SK-N-SH (cell line): ENCODE data around the gene ZNF626.
A peak's percentile ranks its signal among the peaks of the same experiment; 100 is the strongest.

Experiments
- EZH2phosphoT487 ChIP-seq: fragments of 200-600 bp; sonication (generic); IDR thresholded peaks from 2 replicates; pipeline ENCODE4 v1.6.1; 2017; ENCODE audit warnings: low read depth, mixed run types, mild to moderate bottlenecking, antibody characterized with exemption, moderate library complexity, borderline replicate concordance
- MAX ChIP-seq: IDR thresholded peaks from 2 replicates; pipeline ENCODE4 v1.4.0; 2012; ENCODE audit warnings: low read depth
- NRF1 ChIP-seq: IDR thresholded peaks from 2 replicates; pipeline ENCODE4 v1.6.1; 2012; ENCODE audit warnings: low read depth, mild to moderate bottlenecking, low read length
- POLR2AphosphoS5 ChIP-seq: IDR thresholded peaks from 2 replicates; pipeline ENCODE4 v1.6.1; 2012; ENCODE audit warnings: low read depth, low read length
- RAD21 ChIP-seq: IDR thresholded peaks from 2 replicates; pipeline ENCODE4 v1.6.1; 2012; ENCODE audit warnings: mild to moderate bottlenecking, low read length
- RFX5 ChIP-seq: IDR thresholded peaks from 2 replicates; pipeline ENCODE4 v1.6.1; 2012; ENCODE audit warnings: mild to moderate bottlenecking, improper control_type of control experiment, low read length
- YY1 ChIP-seq: IDR thresholded peaks from 2 replicates; pipeline ENCODE4 v1.4.0; 2012; ENCODE audit warnings: low read depth, mild to moderate bottlenecking
- ZBTB33 ChIP-seq: IDR thresholded peaks from 2 replicates; pipeline ENCODE4 v1.4.0; 2012; ENCODE audit warnings: low read depth, borderline replicate concordance
- TF ChIP-seq, protein P1 (sequence below): fragments of 200-600 bp; sonication (generic); IDR thresholded peaks from 2 replicates; pipeline ENCODE4 v1.6.1; 2017; ENCODE audit warnings: antibody characterized with exemption, mild to moderate bottlenecking, moderate library complexity

DNA sequence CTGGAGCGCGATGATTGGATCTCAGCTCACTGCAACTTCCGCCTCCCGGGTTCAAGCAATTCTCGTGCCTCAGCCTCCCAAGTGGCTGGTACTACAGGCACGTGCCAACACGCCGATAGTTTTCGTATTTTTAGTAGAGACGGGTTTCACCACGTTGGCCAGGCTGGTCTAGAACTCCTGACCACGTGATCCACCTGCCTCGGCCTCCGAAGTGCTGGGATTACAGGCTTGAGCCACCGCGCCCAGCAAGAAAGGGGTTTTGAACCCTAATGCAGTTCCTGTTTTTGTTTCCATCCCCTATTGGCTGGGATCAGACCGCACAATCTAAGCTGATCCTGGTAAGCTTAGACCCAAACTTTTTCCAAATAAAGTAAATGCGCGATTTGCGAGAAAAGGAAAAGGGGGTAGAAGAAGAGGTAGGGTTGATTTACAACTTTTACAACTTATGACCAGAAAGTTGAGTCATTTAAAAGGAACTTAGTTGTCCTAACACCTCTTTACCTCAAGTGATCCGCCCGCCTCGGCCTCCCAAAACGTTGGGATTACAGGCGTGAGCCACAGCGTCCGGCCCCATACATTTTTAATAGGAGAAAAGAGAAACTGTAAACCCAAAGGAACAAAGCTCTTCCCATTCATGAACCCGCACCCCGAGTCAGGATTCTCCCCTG is 764 bp downstream of the ZNF626 start:
- TF ChIP-seq YY1 (no peak), ZBTB33 (no peak), POLR2AphosphoS5 (no peak), EZH2phosphoT487 (no peak), MAX (peak; percentile 39; the same call in 1 of the 2 replicates), RAD21 (no peak), RFX5 (no peak), NRF1 (no peak)
- TF ChIP-seq, protein P1, sequence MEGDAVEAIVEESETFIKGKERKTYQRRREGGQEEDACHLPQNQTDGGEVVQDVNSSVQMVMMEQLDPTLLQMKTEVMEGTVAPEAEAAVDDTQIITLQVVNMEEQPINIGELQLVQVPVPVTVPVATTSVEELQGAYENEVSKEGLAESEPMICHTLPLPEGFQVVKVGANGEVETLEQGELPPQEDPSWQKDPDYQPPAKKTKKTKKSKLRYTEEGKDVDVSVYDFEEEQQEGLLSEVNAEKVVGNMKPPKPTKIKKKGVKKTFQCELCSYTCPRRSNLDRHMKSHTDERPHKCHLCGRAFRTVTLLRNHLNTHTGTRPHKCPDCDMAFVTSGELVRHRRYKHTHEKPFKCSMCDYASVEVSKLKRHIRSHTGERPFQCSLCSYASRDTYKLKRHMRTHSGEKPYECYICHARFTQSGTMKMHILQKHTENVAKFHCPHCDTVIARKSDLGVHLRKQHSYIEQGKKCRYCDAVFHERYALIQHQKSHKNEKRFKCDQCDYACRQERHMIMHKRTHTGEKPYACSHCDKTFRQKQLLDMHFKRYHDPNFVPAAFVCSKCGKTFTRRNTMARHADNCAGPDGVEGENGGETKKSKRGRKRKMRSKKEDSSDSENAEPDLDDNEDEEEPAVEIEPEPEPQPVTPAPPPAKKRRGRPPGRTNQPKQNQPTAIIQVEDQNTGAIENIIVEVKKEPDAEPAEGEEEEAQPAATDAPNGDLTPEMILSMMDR = no peak
